Right renal cortex interstitium (tissue), 3 donors: ENCODE results near the gene UBE2D1. TPM values are rescaled to one million over a fixed set of nuclear protein-coding genes. Genes with fewer than 3 reads are reported as not detected.
A peak's percentile ranks its signal among the peaks of the same experiment; 100 is the strongest.

ENCODE experiments used
- DNase-seq, 3 donors: peaks; one replicate each; pipeline ENCODE4 v3.0.0-alpha.2; 2013; ENCODE audit warnings: low read depth in 3 of 3, low spot score in 2 of 3
- polyA plus RNA-seq, 3 donors: library from polyadenylated mRNA; unstranded; fragments of 120-200 nt; gene quantifications; one replicate each; pipeline ENCODE4 v1.2.1, GENCODE V29; 2013; ENCODE audit not compliant: insufficient read length in 3 of 3

Gene UBE2D1
- 10 to 100 TPM; 39.0 to 43.0 (median 40.1) TPM for polyA plus RNA-seq

GRCh38 chr10:58334817-58335305 lies at the start of gene UBE2D1:
TSS of gene UBE2D1 (plus strand) at chr10:58335006. CDS start at chr10:58335202, 196 bp downstream.
- DNase-seq = peak in 2 of 3 donors; percentile 36 to 64

GRCh38 chr10:58291538-58292174 lies 43.1 kb upstream of the UBE2D1 start:
- no peak for DNase-seq

GRCh38 chr10:58293989-58294388 lies 40.8 kb upstream of the UBE2D1 start:
- no peak for DNase-seq

GRCh38 chr10:58299580-58299979 lies 35.2 kb upstream of the UBE2D1 start:
- peak; percentile 14 to 36 (median 15) for DNase-seq

DNA sequence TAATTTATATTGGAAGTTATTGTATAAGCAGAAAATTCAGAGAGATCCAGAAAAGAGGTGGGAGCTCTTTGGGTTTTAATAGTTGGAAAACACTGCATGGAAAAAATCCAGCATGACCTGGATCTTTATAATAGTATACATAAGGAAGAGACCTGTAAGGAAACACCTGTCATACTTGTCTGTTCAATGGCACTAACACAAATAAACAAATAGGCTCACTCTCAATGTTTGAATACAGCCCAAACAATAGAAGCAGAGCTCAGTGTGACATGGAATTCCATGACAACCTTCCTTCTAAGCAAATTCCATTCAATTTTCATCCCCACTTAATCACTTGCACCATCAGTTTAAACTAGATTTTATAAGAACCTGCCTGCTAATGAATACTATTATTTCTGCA lies 34.1 kb upstream of the UBE2D1 start:
- no peak for DNase-seq

DNA sequence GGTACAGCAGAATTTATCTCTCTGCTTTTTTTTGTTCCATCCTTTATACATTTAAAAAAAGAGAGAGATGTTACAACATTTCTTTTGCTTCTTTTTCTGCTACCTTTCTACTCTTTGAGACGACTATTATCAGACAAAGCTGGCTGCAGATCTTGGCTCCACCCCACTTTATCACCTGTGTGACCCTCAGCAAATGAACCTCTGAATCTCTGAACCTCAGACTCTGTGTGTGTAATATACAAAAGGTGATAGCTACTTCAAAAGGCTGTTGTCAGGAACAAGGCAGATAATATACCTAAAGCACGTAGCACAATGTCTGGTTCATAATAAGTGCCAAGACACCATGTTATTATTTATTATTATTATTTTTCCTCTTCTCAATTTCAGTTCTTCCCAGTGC lies 32.6 kb upstream of the UBE2D1 start:
- no peak for DNase-seq

GRCh38 chr10:58304099-58304633 lies 30.6 kb upstream of the UBE2D1 start:
- no peak for DNase-seq

DNA sequence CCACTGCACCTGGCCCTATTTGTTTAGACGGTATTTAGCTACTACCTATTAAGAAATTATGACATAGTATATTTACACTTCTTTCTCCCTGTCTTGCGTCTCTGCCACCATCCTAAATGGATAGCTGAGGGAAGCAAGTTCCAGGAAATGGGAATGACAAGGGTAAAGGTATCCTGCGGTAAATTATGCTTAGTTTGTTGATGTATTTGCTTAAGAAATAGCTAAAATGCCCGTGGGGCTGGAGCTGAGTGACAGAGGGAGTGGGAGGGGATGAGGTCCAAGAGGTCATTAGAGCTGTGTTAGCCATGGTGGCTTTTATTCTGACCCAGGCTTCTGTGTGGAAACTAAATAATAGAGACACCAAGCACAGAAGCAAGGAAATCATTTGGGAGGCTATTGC lies 29.0 kb upstream of the UBE2D1 start:
- DNase-seq = no peak

DNA sequence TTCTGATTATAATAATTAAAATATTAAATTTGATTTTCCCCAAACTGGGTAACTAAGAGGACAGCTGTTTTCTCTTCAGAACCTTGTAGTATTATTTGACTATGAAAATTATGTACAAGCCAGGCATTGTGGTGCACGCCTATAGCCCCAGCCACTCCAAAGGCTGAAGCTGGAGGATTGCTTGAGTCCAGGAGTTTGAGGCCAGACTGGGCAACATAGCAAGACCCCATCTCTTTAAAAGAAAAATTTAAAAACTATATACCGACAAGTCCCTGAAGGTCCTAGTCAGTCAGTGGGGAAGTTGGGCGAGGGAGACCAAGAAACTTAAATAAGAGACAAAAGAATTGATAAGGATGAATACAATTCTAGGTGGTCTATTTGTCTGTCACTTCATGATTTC lies 27.1 kb upstream of the UBE2D1 start:
- no peak for DNase-seq

- DNase-seq = no peak
Measured at GRCh38 chr10:58311026-58311425, 23.8 kb upstream of the UBE2D1 start.

GRCh38 chr10:58316874-58317273 lies 17.9 kb upstream of the UBE2D1 start:
- no peak for DNase-seq

- DNase-seq = no peak
Measured at GRCh38 chr10:58318346-58318745, 16.5 kb upstream of the UBE2D1 start.

GRCh38 chr10:58319599-58319998 lies 15.2 kb upstream of the UBE2D1 start:
- no peak for DNase-seq

GRCh38 chr10:58320351-58321049 lies 14.3 kb upstream of the UBE2D1 start:
- no peak for DNase-seq

GRCh38 chr10:58322072-58322834 lies 12.6 kb upstream of the UBE2D1 start:
- no peak for DNase-seq

DNA sequence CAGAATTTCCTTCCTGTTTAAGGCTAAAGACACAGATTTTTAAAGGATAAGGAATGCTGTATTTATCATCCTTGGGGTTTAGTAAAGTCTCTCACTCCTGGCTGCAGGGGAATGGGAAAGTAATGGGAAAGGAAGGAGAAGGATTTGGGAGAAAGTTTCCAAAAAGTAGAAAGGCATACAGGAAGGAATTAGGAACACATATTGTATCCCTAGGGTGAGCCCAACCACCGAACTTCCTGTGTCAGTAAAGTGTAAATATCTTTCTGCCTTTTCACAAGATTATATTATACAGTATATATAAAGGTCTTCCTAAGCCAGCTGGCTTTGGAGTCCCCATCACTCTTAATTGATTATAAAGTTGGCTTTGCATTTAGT lies 12.0 kb upstream of the UBE2D1 start:
- no peak for DNase-seq

- DNase-seq = no peak
Measured at GRCh38 chr10:58326967-58327381, 7.8 kb upstream of the UBE2D1 start.

GRCh38 chr10:58328233-58328632 lies 6.6 kb upstream of the UBE2D1 start:
- no peak for DNase-seq

DNA sequence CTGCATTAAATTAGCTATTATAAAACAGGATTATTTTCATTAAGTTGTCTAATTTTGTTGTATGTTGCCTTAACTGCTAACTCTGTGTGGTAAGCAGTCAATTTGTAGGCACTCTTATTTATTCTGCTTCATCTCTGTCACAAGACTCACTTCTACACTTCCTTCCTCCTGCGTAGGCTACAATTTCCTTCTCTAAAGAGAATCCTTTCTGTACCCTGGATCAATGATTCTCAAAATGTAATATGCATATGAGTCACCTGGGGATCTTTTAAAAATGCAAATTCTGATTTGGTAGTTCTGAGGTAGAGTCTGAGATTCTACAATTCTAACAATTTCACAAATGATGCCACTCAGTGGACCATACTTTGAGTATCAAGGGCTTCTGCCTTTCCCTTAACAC lies 4.4 kb upstream of the UBE2D1 start:
- no peak for DNase-seq

DNA sequence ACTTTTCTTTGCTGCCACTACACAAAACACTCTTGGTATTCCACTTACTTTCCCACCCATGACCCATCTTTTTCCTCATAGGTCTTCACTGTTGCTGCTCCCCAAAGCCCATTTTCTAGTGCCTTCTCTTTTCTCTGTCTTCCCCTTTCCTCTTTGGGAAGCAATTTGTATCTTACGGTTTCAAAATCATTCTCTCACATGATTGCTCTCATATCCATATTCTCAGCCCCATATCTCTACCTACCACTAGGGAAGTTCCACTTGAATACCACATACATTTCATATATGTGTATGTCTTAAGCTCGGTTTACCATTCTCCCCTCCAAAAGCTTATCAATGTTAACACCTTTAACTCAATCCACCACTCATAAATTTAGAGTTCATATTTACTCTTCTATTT lies 3.2 kb upstream of the UBE2D1 start:
- DNase-seq = no peak

- peak in 1 of 3 donors; percentile 4 for DNase-seq
Measured at GRCh38 chr10:58335306-58336005, 650 bp downstream of the UBE2D1 start.
